HUDEP-2 (cell line): ENCODE results near the gene TUSC2.

Source experiments
- DNase-seq, 76 experiments: peaks; one replicate each; lab custom pipeline; 2025; ENCODE audit not compliant: unreplicated experiment in 76 of 76; lab: John Stamatoyannopoulos, UW

The TUSC2 gene

GRCh38 chr3:50355829-50356552 is 28.0 kb upstream of the TUSC2 start:
- DNase-seq, result no peak

- no peak for DNase-seq
These were observed 26.8 kb upstream of the TUSC2 start for GRCh38 chr3:50354850-50355249.

- peak in 16 of 76 experiments; percentile 7 to 51 (median 28) for DNase-seq
These were observed 26.3 kb upstream of the TUSC2 start for GRCh38 chr3:50354186-50354764.

- no peak for DNase-seq
These were observed 25.4 kb upstream of the TUSC2 start for GRCh38 chr3:50353245-50354004.

GRCh38 chr3:50352781-50353180 is 24.8 kb upstream of the TUSC2 start:
- peak in 9 of 76 experiments; percentile 7 to 44 (median 21) for DNase-seq

- no peak for DNase-seq
These were observed 23.3 kb upstream of the TUSC2 start for GRCh38 chr3:50351323-50351697.

GRCh38 chr3:50350527-50351322 is 22.7 kb upstream of the TUSC2 start, which contains the start of the genes CYB561D2 and NPRL2:
CYB561D2 (plus strand) TSS chr3:50350862; CDS start chr3:50351434, 572 bp downstream.
NPRL2 (minus strand) TSS chr3:50350775; CDS start chr3:50350652, 123 bp downstream.
- DNase-seq, result peak in 75 of 76 experiments; percentile 66 to 98 (median 94)

GRCh38 chr3:50350213-50350526 is 22.1 kb upstream of the TUSC2 start:
- no peak for DNase-seq

GRCh38 chr3:50347187-50347813 is 19.3 kb upstream of the TUSC2 start:
- peak in 64 of 76 experiments; percentile 9 to 74 (median 46) for DNase-seq

- peak in 70 of 76 experiments; percentile 5 to 86 (median 66) for DNase-seq
These were observed 17.7 kb upstream of the TUSC2 start, which contains the start of gene ZMYND10 for GRCh38 chr3:50345586-50346234. ZMYND10 (minus strand) TSS chr3:50345732; CDS start chr3:50345579, 153 bp downstream.

- DNase-seq, result no peak
These were observed 17.0 kb upstream of the TUSC2 start for GRCh38 chr3:50345008-50345407.

- peak in 1 of 76 experiments; percentile 11 for DNase-seq
These were observed 15.0 kb upstream of the TUSC2 start for GRCh38 chr3:50342813-50343633.

- no peak for DNase-seq
These were observed 14.1 kb upstream of the TUSC2 start for GRCh38 chr3:50341996-50342650.

GRCh38 chr3:50341537-50341936 is 13.5 kb upstream of the TUSC2 start:
- DNase-seq, result no peak

- DNase-seq, result peak in 71 of 76 experiments; percentile 21 to 84 (median 71)
These were observed 12.7 kb upstream of the TUSC2 start, which contains the start of gene RASSF1 for GRCh38 chr3:50340448-50341329. RASSF1 (minus strand) TSS chr3:50340836; CDS start chr3:50340805, 31 bp downstream.

GRCh38 chr3:50340147-50340447 is 12.1 kb upstream of the TUSC2 start:
- DNase-seq, result peak in 3 of 76 experiments; percentile 24 to 43 (median 32)

- DNase-seq, result peak in 2 of 76 experiments; percentile 35 to 43
These were observed 11.6 kb upstream of the TUSC2 start for GRCh38 chr3:50339485-50340146.
